IMR-90 (cell line): Measurements from ENCODE around the gene KCNIP3. TPM values are rescaled to one million over a fixed set of nuclear protein-coding genes. Genes with fewer than 3 reads are reported as not detected.
A peak's percentile ranks its signal among the peaks of the same experiment; 100 is the strongest.

Experiments used
- ATAC-seq: fragments of 200-7000 bp; cut with Tn5 transposase; 2 replicates; pipeline ENCODE4 v1.9.1; 2020; ENCODE audit warnings: low read depth, mild to moderate bottlenecking, moderate library complexity
- BruUV-seq: library from RNA; stranded (reverse); fragments of 400-500 nt; replicated peaks from 2 replicates; lab custom pipeline; 2021; lab: Mats Ljungman, UMichigan
- CTCF ChIA-PET: fragments of 300-600 bp; formaldehyde crosslinking; extraction: SDS; loops from one replicate; lab custom pipeline; 2021; ENCODE audit warnings: antibody characterized with exemption; lab: Yijun Ruan, JAX
- POLR2A ChIA-PET: fragments of 300-600 bp; sonication (Branson Sonifier 250); formaldehyde crosslinking; loops from one replicate; lab custom pipeline; 2022; ENCODE audit warnings: antibody characterized with exemption; ENCODE audit not compliant: unreplicated experiment; lab: Charles Lee
- DNase-seq: peaks from one replicate; pipeline ENCODE4 v3.0.0; 2013
- H2AFZ ChIP-seq: replicated peaks from 2 replicates; pipeline ENCODE3; 2013; ENCODE audit warnings: low read length, mild to moderate bottlenecking; ENCODE audit not compliant: poor library complexity
- H2AK5ac ChIP-seq: 2 replicates; pipeline ENCODE4 v1.6.1; 2013; ENCODE audit warnings: low read depth, low read length, inconsistent platforms
- H2AK9ac ChIP-seq: replicated peaks from 2 replicates; pipeline ENCODE3; 2013; ENCODE audit warnings: mild to moderate bottlenecking, low read depth, low read length, moderate library complexity; ENCODE audit not compliant: poor library complexity
- H2BK120ac ChIP-seq: 2 replicates; pipeline ENCODE4 v1.6.1; 2013; ENCODE audit warnings: low read depth, low read length, inconsistent platforms
- H2BK15ac ChIP-seq: 3 replicates; pipeline ENCODE4 v1.6.1; 2013; ENCODE audit warnings: low read depth, low read length, inconsistent platforms
- H2BK20ac ChIP-seq: 2 replicates; pipeline ENCODE4 v1.6.1; 2013; ENCODE audit warnings: low read depth, mild to moderate bottlenecking, inconsistent platforms, low read length, moderate library complexity
- H2BK5ac ChIP-seq: 2 replicates; pipeline ENCODE4 v1.6.1; 2013; ENCODE audit warnings: mild to moderate bottlenecking, low read depth, low read length, inconsistent platforms; ENCODE audit not compliant: poor library complexity, severe bottlenecking
- H3K14ac ChIP-seq: replicated peaks from 2 replicates; pipeline ENCODE4 v1.6.1; 2013; ENCODE audit warnings: low read depth, low read length, inconsistent platforms
- H3K18ac ChIP-seq: 2 replicates; pipeline ENCODE4 v1.6.1; 2013; ENCODE audit warnings: low read depth, low read length, control low read depth
- H3K23ac ChIP-seq: 2 replicates; pipeline ENCODE4 v1.6.1; 2013; ENCODE audit warnings: low read depth, low read length, inconsistent platforms
- H3K27ac ChIP-seq: 2 replicates; pipeline ENCODE4 v1.5.1; 2013; ENCODE audit warnings: mild to moderate bottlenecking, control low read depth, low read length; ENCODE audit not compliant: insufficient read depth
- H3K27me3 ChIP-seq: 2 replicates; pipeline ENCODE4 v1.6.1; 2013; ENCODE audit warnings: low read length; ENCODE audit not compliant: control insufficient read depth, insufficient read depth
- H3K36me3 ChIP-seq: 2 replicates; pipeline ENCODE4 v1.6.1; 2013; ENCODE audit warnings: low read length, mixed read lengths; ENCODE audit not compliant: control insufficient read depth, insufficient read depth
- H3K4ac ChIP-seq: 2 replicates; pipeline ENCODE4 v1.6.1; 2013; ENCODE audit warnings: low read depth, low read length, inconsistent platforms
- H3K4me1 ChIP-seq: 2 replicates; pipeline ENCODE4 v1.6.1; 2013; ENCODE audit warnings: low read length, mixed read lengths; ENCODE audit not compliant: control insufficient read depth, insufficient read depth
- H3K4me2 ChIP-seq: 2 replicates; pipeline ENCODE4 v1.6.1; 2013; ENCODE audit warnings: low read depth, mild to moderate bottlenecking, control low read depth, low read length, moderate library complexity
- H3K4me3 ChIP-seq: 2 replicates; pipeline ENCODE4 v1.5.1; 2013; ENCODE audit warnings: low read depth, mild to moderate bottlenecking, control low read depth, low read length, moderate library complexity; ENCODE audit not compliant: insufficient read depth
- H3K56ac ChIP-seq: 2 replicates; pipeline ENCODE4 v1.6.1; 2013; ENCODE audit warnings: low read length, inconsistent platforms; ENCODE audit not compliant: insufficient read depth; ENCODE audit errors: extremely low read depth
- H3K79me1 ChIP-seq, 2 experiments: 2 replicates each; pipeline ENCODE4 v1.6.1; 2013; ENCODE audit warnings: low read length in 2 of 2, inconsistent platforms in 1 of 2, low read depth in 1 of 2
- H3K9ac ChIP-seq: 2 replicates; pipeline ENCODE4 v1.6.1; 2013; ENCODE audit warnings: low read depth, low read length, control low read depth
- H3K9me1 ChIP-seq: 2 replicates; pipeline ENCODE4 v1.6.1; 2013; ENCODE audit warnings: low read length, inconsistent platforms; ENCODE audit not compliant: insufficient read depth
- H3K9me3 ChIP-seq: 2 replicates; pipeline ENCODE4 v1.6.1; 2013; ENCODE audit warnings: low read length; ENCODE audit not compliant: control insufficient read depth, insufficient read depth
- H4K20me1 ChIP-seq: 2 replicates; pipeline ENCODE4 v1.6.1; 2013; ENCODE audit warnings: low read length, inconsistent platforms; ENCODE audit not compliant: insufficient read depth
- H4K5ac ChIP-seq: 2 replicates; pipeline ENCODE4 v1.6.1; 2013; ENCODE audit warnings: mild to moderate bottlenecking, low read depth, low read length, control low read depth
- H4K8ac ChIP-seq, 2 experiments: 2 replicates each; pipeline ENCODE4 v1.6.1; 2013; ENCODE audit warnings: low read depth in 2 of 2, low read length in 2 of 2, control low read depth in 1 of 2, inconsistent platforms in 1 of 2
- H4K91ac ChIP-seq: 2 replicates; pipeline ENCODE4 v1.6.1; 2013; ENCODE audit warnings: low read depth, low read length, inconsistent platforms; ENCODE audit not compliant: insufficient read depth
- BHLHE40 ChIP-seq: fragments of 150-350 bp; IDR thresholded peaks from 2 replicates; pipeline ENCODE4 v1.6.1; 2016; ENCODE audit warnings: mild to moderate bottlenecking, low read depth, low read length
- CEBPB ChIP-seq: IDR thresholded peaks from 2 replicates; pipeline ENCODE4 v1.6.1; 2012; ENCODE audit warnings: low read depth, low read length, improper control_type of control experiment
- CHD1 ChIP-seq: IDR thresholded peaks from 2 replicates; pipeline ENCODE4 v1.6.1; 2012; ENCODE audit warnings: low read depth, low read length, improper control_type of control experiment
- FOS ChIP-seq: fragments of 150-350 bp; IDR thresholded peaks from 2 replicates; pipeline ENCODE4 v1.6.1; 2016; ENCODE audit warnings: low read depth, low read length
- MAFK ChIP-seq: IDR thresholded peaks from 2 replicates; pipeline ENCODE4 v1.6.1; 2012; ENCODE audit warnings: low read depth, low read length, improper control_type of control experiment
- MAZ ChIP-seq: IDR thresholded peaks from 2 replicates; pipeline ENCODE4 v1.6.1; 2012; ENCODE audit warnings: low read depth, mild to moderate bottlenecking, low read length, improper control_type of control experiment, moderate library complexity, borderline replicate concordance
- MXI1 ChIP-seq: IDR thresholded peaks from 2 replicates; pipeline ENCODE4 v1.6.1; 2012; ENCODE audit warnings: low read depth, mild to moderate bottlenecking, low read length, moderate library complexity, borderline replicate concordance
- NFE2L2 ChIP-seq: fragments of 150-350 bp; IDR thresholded peaks from 2 replicates; pipeline ENCODE4 v1.6.1; 2016; ENCODE audit warnings: low read depth, mild to moderate bottlenecking, low read length
- POLR2A ChIP-seq: IDR thresholded peaks from 2 replicates; pipeline ENCODE4 v1.6.1; 2012; ENCODE audit warnings: mild to moderate bottlenecking, low read depth, low read length
- RAD21 ChIP-seq: IDR thresholded peaks from 2 replicates; pipeline ENCODE4 v1.6.1; 2012; ENCODE audit warnings: low read length, improper control_type of control experiment
- RCOR1 ChIP-seq: IDR thresholded peaks from 2 replicates; pipeline ENCODE4 v1.6.1; 2012; ENCODE audit warnings: mild to moderate bottlenecking, low read length, improper control_type of control experiment; ENCODE audit not compliant: insufficient replicate concordance
- RFX5 ChIP-seq: IDR thresholded peaks from 2 replicates; pipeline ENCODE4 v1.8.0; 2012; ENCODE audit warnings: low read depth, mild to moderate bottlenecking, low read length, moderate library complexity
- SMC3 ChIP-seq: fragments of 150-350 bp; IDR thresholded peaks from 2 replicates; pipeline ENCODE4 v1.6.1; 2016; ENCODE audit warnings: low read depth, mild to moderate bottlenecking, antibody characterized with exemption, low read length, moderate library complexity
- WGBS, 2 experiments: methylation state at CpG; one replicate each; pipeline versions ENCODE4 v1.1.5 to v1.1.7; 2013; ENCODE audit warnings: missing lambda C conversion rate in 2 of 2; ENCODE audit not compliant: insufficient read length in 1 of 2; ENCODE audit errors: extremely low coverage in 2 of 2; 5-methylcytosine and 5-hydroxymethylcytosine counted together
- dilution Hi-C: fragments of 300-500 bp; cut with HindIII; formaldehyde crosslinking; loops from one replicate; pipeline ENCODE4 v1.14.3; 2018; ENCODE audit warnings: low sequenced_read_pairs; ENCODE audit not compliant: unreplicated experiment
- in situ Hi-C: fragments of 300-500 bp; cut with MboI; formaldehyde crosslinking; loops from 3 replicates; pipeline ENCODE4 v1.14.3; 2019; ENCODE audit warnings: low sequenced_read_pairs, inconsistent platforms, mixed read lengths
- intact Hi-C: fragments of 100-400 bp; cut with micrococcal nuclease; formaldehyde crosslinking; loops from 2 replicates; pipeline ENCODE4 v1.10.0; 2022
- polyA plus RNA-seq, 3 experiments: library from polyadenylated mRNA; depleted of rRNA; stranded (reverse); fragments of >200 nt; gene quantifications; 2 replicates each; pipeline ENCODE4 v1.2.3, GENCODE V29; 2012; ENCODE audit warnings: low replicate concordance in 1 of 3
- total RNA-seq: library from RNA; depleted of rRNA; stranded (reverse); fragments of >200 nt; gene quantifications from 2 replicates; pipeline ENCODE4 v1.2.3, GENCODE V29; 2012
- TF ChIP-seq, protein P1 (sequence below): fragments of 150-350 bp; IDR thresholded peaks from 2 replicates; pipeline ENCODE4 v1.6.1; 2016; ENCODE audit warnings: low read depth, mild to moderate bottlenecking, low read length, moderate library complexity, borderline replicate concordance
- TF ChIP-seq, protein P2 (sequence below): conservative IDR thresholded peaks from 2 replicates; pipeline ENCODE4 v1.5.1; 2012; ENCODE audit warnings: mild to moderate bottlenecking, low read depth, low read length, improper control_type of control experiment
- TF ChIP-seq, protein P3 (sequence below): fragments of 150-350 bp; IDR thresholded peaks from 2 replicates; pipeline ENCODE4 v1.6.1; 2017; ENCODE audit warnings: mild to moderate bottlenecking, antibody characterized with exemption, low read length, low read depth

KCNIP3 gene
- total and polyA plus RNA-seq, 2 of the 4 experiments (the other 2 are of a cell fraction), result 0.72 to 1.4 TPM

DNA sequence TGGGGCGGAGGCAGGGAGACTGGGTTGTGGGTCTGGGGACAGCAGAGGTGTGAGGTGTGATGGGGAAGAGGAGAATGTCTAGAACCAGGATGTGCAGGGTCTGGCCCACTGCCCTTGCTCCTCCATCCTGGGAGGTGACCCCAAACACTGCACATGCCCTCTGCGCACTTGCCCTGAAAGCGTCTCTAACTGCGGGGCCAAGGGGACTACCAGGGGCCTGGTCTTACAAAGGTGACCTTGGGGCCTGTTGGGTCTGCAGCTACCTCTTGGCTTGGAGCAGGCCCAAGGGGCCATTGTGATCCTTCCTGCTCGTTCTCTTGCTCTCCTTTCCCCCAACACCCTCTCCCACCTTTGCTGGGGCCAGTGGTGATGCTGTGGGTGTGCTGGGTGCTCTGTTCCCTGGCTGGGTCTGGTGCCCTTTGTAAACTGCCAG is 57.3 kb downstream of the KCNIP3 start:
- in situ Hi-C loops, result no loop called here
- peaks cover 3% of the 10 kb centered on the region; the same call in 1 of the 2 replicates for H3K4me1 ChIP-seq

More for the DNA sequence above, 57.3 kb downstream of the KCNIP3 start:
- 100% methylated on average over 3 of the region's 5 CpGs; no CpG with 5 or more reads in 1 of the 2 experiments for WGBS, 2 experiments
- DNase-seq (no peak), ATAC-seq (no peak)
- Histone ChIP-seq H2BK15ac (no peak overlapping the region), H3K23ac (no peak overlapping the region), H2AK9ac (peak overlapping the region; percentile 16), H3K56ac (no peak overlapping the region), H3K4me2 (no peak overlapping the region), H3K4ac (no peak overlapping the region), H2AK5ac (no peak overlapping the region), H3K36me3 (no peaks in the 10 kb centered on the region), H3K9me1 (no peaks in the 10 kb centered on the region), H4K20me1 (no peaks in the 10 kb centered on the region), H2BK120ac (no peak overlapping the region), H3K18ac (no peak overlapping the region), H2BK20ac (no peak overlapping the region), H3K27me3 (peaks cover 2% of the 10 kb centered on the region; the same call in 1 of the 2 replicates), H2BK5ac (no peak overlapping the region), H3K9me3 (peaks cover 4% of the 10 kb centered on the region), H3K27ac (no peak overlapping the region), H3K9ac (no peak overlapping the region), H3K79me1 (no peaks in the 10 kb centered on the region), H4K5ac (no peak overlapping the region), H3K4me3 (no peak overlapping the region), H3K14ac (no peak overlapping the region), H4K8ac (no peak overlapping the region), H2AFZ (no peak overlapping the region), H4K91ac (no peak overlapping the region)
- dilution Hi-C loops (no loop called here), intact Hi-C loops (no loop called here)
- BruUV-seq, result no TSS peak
- CTCF ChIA-PET, result no interaction called here
- POLR2A ChIA-PET, result no interaction called here
- TF ChIP-seq FOS (no peak), NFE2L2 (no peak), MAZ (no peak), MAFK (no peak), RAD21 (no peak), CEBPB (no peak), MXI1 (no peak), RFX5 (no peak), CHD1 (no peak), BHLHE40 (no peak), RCOR1 (no peak), POLR2A (no peak), SMC3 (no peak)
- TF ChIP-seq, protein P1, sequence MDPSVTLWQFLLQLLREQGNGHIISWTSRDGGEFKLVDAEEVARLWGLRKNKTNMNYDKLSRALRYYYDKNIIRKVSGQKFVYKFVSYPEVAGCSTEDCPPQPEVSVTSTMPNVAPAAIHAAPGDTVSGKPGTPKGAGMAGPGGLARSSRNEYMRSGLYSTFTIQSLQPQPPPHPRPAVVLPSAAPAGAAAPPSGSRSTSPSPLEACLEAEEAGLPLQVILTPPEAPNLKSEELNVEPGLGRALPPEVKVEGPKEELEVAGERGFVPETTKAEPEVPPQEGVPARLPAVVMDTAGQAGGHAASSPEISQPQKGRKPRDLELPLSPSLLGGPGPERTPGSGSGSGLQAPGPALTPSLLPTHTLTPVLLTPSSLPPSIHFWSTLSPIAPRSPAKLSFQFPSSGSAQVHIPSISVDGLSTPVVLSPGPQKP, result no peak
- TF ChIP-seq, protein P2, sequence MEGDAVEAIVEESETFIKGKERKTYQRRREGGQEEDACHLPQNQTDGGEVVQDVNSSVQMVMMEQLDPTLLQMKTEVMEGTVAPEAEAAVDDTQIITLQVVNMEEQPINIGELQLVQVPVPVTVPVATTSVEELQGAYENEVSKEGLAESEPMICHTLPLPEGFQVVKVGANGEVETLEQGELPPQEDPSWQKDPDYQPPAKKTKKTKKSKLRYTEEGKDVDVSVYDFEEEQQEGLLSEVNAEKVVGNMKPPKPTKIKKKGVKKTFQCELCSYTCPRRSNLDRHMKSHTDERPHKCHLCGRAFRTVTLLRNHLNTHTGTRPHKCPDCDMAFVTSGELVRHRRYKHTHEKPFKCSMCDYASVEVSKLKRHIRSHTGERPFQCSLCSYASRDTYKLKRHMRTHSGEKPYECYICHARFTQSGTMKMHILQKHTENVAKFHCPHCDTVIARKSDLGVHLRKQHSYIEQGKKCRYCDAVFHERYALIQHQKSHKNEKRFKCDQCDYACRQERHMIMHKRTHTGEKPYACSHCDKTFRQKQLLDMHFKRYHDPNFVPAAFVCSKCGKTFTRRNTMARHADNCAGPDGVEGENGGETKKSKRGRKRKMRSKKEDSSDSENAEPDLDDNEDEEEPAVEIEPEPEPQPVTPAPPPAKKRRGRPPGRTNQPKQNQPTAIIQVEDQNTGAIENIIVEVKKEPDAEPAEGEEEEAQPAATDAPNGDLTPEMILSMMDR, result no peak
- TF ChIP-seq, protein P3, sequence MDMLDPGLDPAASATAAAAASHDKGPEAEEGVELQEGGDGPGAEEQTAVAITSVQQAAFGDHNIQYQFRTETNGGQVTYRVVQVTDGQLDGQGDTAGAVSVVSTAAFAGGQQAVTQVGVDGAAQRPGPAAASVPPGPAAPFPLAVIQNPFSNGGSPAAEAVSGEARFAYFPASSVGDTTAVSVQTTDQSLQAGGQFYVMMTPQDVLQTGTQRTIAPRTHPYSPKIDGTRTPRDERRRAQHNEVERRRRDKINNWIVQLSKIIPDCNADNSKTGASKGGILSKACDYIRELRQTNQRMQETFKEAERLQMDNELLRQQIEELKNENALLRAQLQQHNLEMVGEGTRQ, result no peak
